SK-N-SH treated with all-trans-retinoic acid at 6 μM for 48 hours (cell line): Measurements from ENCODE around the gene PES1.
"Not testable (repeated sequence)": the region's sequence is repeated elsewhere in the genome, so short reads cannot be mapped to it uniquely, and the experiment has no call there.

Experiments used
- ATAC-seq: fragments of 200-7000 bp; cut with Tn5 transposase; 3 replicates; pipeline ENCODE4 v1.9.1; 2020; ENCODE audit warnings: mild to moderate bottlenecking, moderate library complexity
- ARNTL ChIP-seq: fragments of 450-650 bp; formaldehyde crosslinking; IDR thresholded peaks from 2 replicates; pipeline ENCODE4 v1.5.0; 2020; ENCODE audit warnings: low read depth, mild to moderate bottlenecking, moderate library complexity, borderline replicate concordance
- BACH2 ChIP-seq: fragments of 250-450 bp; sonication (Bioruptor Pico); IDR thresholded peaks from 2 replicates; pipeline ENCODE4 v1.9.0; 2021; ENCODE audit warnings: mild to moderate bottlenecking, borderline replicate concordance
- CSDC2 ChIP-seq: fragments of 250-450 bp; sonication (Bioruptor Pico); IDR thresholded peaks from 2 replicates; pipeline ENCODE4 v1.5.0; 2020; ENCODE audit warnings: mild to moderate bottlenecking, moderate library complexity
- ESRRG ChIP-seq: fragments of 250-450 bp; sonication (Bioruptor Pico); IDR thresholded peaks from 2 replicates; pipeline ENCODE4 v1.6.1; 2021; ENCODE audit warnings: mild to moderate bottlenecking
- GLIS3 ChIP-seq: fragments of 250-450 bp; sonication (Bioruptor Pico); IDR thresholded peaks from 2 replicates; pipeline ENCODE4 v1.5.0; 2020; ENCODE audit warnings: mild to moderate bottlenecking, moderate library complexity
- ISL1 ChIP-seq: fragments of 250-450 bp; sonication (Bioruptor Pico); IDR thresholded peaks from 2 replicates; pipeline ENCODE4 v2.1.2; 2022; ENCODE audit warnings: mild to moderate bottlenecking, moderate library complexity
- OSR1 ChIP-seq: fragments of 250-450 bp; sonication (Bioruptor Pico); IDR thresholded peaks from 2 replicates; pipeline ENCODE4 v1.8.0; 2022; ENCODE audit warnings: moderate library complexity, mild to moderate bottlenecking, inconsistent platforms
- PPARA ChIP-seq: fragments of 250-450 bp; sonication (Bioruptor Pico); IDR thresholded peaks from 2 replicates; pipeline ENCODE4 v1.5.0; 2020; ENCODE audit warnings: mild to moderate bottlenecking, borderline replicate concordance
- RARB ChIP-seq: fragments of 250-450 bp; sonication (Bioruptor Pico); IDR thresholded peaks from 2 replicates; pipeline ENCODE4 v1.8.0; 2021; ENCODE audit warnings: mild to moderate bottlenecking, moderate library complexity
- SNAI2 ChIP-seq: fragments of 250-450 bp; sonication (Bioruptor Pico); IDR thresholded peaks from 2 replicates; pipeline ENCODE4 v1.5.0; 2020; ENCODE audit warnings: mild to moderate bottlenecking, moderate library complexity
- TOX ChIP-seq: fragments of 250-450 bp; sonication (Bioruptor Pico); IDR thresholded peaks from 2 replicates; pipeline ENCODE4 v1.8.0; 2021; ENCODE audit warnings: mild to moderate bottlenecking, moderate library complexity, borderline replicate concordance
- ZC3H10 ChIP-seq: fragments of 250-450 bp; sonication (Bioruptor Pico); IDR thresholded peaks from 2 replicates; pipeline ENCODE4 v1.5.1; 2021; ENCODE audit warnings: mild to moderate bottlenecking, moderate library complexity
- ZFP3 ChIP-seq: fragments of 250-450 bp; sonication (Bioruptor Pico); IDR thresholded peaks from 2 replicates; pipeline ENCODE4 v1.5.0; 2020; ENCODE audit warnings: mild to moderate bottlenecking, moderate library complexity
- ZFP30 ChIP-seq: fragments of 450-650 bp; formaldehyde crosslinking; IDR thresholded peaks from 2 replicates; pipeline ENCODE4 v1.5.0; 2022; ENCODE audit warnings: mild to moderate bottlenecking, moderate library complexity
- ZNF70 ChIP-seq: fragments of 450-650 bp; formaldehyde crosslinking; IDR thresholded peaks from 2 replicates; pipeline ENCODE4 v1.5.0; 2020; ENCODE audit warnings: mild to moderate bottlenecking, moderate library complexity
- TF ChIP-seq, protein P1 (sequence below): fragments of 250-450 bp; sonication (Bioruptor Pico); IDR thresholded peaks from 2 replicates; pipeline ENCODE4 v1.5.0; 2020; ENCODE audit warnings: mild to moderate bottlenecking, moderate library complexity
- TF ChIP-seq, protein P2 (sequence below): fragments of 250-450 bp; sonication (Bioruptor Pico); IDR thresholded peaks from 2 replicates; pipeline ENCODE4 v1.8.0; 2021; ENCODE audit warnings: low read depth, mild to moderate bottlenecking, moderate library complexity, borderline replicate concordance
- TF ChIP-seq, protein P3 (sequence below): fragments of 250-450 bp; sonication (Bioruptor Pico); IDR thresholded peaks from 2 replicates; pipeline ENCODE4 v1.5.1; 2021; ENCODE audit warnings: mild to moderate bottlenecking, moderate library complexity
- TF ChIP-seq, protein P4 (sequence below): fragments of 250-450 bp; sonication (Bioruptor Pico); IDR thresholded peaks from 2 replicates; pipeline ENCODE4 v1.8.0; 2020; ENCODE audit warnings: mild to moderate bottlenecking, moderate library complexity, borderline replicate concordance
- TF ChIP-seq, protein P5 (sequence below): fragments of 250-450 bp; sonication (Bioruptor Pico); IDR thresholded peaks from 2 replicates; pipeline ENCODE4 v1.5.1; 2020; ENCODE audit warnings: low read depth, mild to moderate bottlenecking, moderate library complexity

PES1 gene

DNA sequence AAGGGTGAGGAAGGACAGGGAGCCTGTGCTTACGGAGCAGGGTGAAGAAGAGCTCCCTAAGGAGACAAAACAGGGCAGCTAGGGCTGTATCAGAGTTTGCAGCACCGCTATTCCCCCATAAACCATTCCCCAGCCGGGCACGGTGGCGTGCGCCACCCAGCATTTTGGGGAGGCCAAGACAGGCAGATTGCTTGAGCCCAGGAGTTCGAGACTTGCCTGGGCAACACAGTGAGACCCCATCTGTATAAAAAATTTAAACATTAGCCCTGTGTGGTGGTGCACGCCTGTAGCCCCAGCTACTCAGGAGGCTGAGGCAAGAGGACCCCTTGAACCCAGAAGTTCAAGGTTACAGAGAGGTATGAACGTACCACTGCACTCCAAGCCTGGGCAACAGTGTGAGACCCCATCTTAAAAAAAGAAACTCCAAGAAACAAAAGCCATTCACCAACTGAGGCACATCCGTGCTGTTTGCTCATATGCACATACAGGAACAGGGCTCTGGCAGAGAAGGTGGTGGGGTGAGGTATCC lies 22.0 kb downstream of the PES1 start:
- TF ChIP-seq GLIS3 (no peak), SNAI2 (CRISPR knock-in tag) (no peak), ZFP30 (CRISPR knock-in tag) (no peak), ZFP3 (CRISPR knock-in tag) (no peak), ZC3H10 (CRISPR knock-in tag) (no peak), OSR1 (CRISPR knock-in tag) (no peak), ESRRG (CRISPR knock-in tag) (no peak), BACH2 (no peak), PPARA (no peak), CSDC2 (CRISPR knock-in tag) (no peak), ARNTL (no peak), TOX (CRISPR knock-in tag) (no peak)
- TF ChIP-seq, protein P1, sequence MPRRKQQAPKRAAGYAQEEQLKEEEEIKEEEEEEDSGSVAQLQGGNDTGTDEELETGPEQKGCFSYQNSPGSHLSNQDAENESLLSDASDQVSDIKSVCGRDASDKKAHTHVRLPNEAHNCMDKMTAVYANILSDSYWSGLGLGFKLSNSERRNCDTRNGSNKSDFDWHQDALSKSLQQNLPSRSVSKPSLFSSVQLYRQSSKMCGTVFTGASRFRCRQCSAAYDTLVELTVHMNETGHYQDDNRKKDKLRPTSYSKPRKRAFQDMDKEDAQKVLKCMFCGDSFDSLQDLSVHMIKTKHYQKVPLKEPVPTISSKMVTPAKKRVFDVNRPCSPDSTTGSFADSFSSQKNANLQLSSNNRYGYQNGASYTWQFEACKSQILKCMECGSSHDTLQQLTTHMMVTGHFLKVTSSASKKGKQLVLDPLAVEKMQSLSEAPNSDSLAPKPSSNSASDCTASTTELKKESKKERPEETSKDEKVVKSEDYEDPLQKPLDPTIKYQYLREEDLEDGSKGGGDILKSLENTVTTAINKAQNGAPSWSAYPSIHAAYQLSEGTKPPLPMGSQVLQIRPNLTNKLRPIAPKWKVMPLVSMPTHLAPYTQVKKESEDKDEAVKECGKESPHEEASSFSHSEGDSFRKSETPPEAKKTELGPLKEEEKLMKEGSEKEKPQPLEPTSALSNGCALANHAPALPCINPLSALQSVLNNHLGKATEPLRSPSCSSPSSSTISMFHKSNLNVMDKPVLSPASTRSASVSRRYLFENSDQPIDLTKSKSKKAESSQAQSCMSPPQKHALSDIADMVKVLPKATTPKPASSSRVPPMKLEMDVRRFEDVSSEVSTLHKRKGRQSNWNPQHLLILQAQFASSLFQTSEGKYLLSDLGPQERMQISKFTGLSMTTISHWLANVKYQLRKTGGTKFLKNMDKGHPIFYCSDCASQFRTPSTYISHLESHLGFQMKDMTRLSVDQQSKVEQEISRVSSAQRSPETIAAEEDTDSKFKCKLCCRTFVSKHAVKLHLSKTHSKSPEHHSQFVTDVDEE = no peak
- TF ChIP-seq, protein P2, sequence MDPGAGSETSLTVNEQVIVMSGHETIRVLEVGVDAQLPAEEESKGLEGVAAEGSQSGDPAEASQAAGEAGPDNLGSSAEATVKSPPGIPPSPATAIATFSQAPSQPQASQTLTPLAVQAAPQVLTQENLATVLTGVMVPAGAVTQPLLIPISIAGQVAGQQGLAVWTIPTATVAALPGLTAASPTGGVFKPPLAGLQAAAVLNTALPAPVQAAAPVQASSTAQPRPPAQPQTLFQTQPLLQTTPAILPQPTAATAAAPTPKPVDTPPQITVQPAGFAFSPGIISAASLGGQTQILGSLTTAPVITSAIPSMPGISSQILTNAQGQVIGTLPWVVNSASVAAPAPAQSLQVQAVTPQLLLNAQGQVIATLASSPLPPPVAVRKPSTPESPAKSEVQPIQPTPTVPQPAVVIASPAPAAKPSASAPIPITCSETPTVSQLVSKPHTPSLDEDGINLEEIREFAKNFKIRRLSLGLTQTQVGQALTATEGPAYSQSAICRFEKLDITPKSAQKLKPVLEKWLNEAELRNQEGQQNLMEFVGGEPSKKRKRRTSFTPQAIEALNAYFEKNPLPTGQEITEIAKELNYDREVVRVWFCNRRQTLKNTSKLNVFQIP (CRISPR knock-in tag) = no peak
- TF ChIP-seq, protein P3, sequence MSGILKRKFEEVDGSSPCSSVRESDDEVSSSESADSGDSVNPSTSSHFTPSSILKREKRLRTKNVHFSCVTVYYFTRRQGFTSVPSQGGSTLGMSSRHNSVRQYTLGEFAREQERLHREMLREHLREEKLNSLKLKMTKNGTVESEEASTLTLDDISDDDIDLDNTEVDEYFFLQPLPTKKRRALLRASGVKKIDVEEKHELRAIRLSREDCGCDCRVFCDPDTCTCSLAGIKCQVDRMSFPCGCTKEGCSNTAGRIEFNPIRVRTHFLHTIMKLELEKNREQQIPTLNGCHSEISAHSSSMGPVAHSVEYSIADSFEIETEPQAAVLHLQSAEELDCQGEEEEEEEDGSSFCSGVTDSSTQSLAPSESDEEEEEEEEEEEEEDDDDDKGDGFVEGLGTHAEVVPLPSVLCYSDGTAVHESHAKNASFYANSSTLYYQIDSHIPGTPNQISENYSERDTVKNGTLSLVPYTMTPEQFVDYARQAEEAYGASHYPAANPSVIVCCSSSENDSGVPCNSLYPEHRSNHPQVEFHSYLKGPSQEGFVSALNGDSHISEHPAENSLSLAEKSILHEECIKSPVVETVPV (CRISPR knock-in tag) = no peak
- TF ChIP-seq, protein P4, sequence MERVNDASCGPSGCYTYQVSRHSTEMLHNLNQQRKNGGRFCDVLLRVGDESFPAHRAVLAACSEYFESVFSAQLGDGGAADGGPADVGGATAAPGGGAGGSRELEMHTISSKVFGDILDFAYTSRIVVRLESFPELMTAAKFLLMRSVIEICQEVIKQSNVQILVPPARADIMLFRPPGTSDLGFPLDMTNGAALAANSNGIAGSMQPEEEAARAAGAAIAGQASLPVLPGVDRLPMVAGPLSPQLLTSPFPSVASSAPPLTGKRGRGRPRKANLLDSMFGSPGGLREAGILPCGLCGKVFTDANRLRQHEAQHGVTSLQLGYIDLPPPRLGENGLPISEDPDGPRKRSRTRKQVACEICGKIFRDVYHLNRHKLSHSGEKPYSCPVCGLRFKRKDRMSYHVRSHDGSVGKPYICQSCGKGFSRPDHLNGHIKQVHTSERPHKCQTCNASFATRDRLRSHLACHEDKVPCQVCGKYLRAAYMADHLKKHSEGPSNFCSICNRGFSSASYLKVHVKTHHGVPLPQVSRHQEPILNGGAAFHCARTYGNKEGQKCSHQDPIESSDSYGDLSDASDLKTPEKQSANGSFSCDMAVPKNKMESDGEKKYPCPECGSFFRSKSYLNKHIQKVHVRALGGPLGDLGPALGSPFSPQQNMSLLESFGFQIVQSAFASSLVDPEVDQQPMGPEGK = no peak
- TF ChIP-seq, all 23 proteins: peak for 0
- ATAC-seq = no peak

DNA sequence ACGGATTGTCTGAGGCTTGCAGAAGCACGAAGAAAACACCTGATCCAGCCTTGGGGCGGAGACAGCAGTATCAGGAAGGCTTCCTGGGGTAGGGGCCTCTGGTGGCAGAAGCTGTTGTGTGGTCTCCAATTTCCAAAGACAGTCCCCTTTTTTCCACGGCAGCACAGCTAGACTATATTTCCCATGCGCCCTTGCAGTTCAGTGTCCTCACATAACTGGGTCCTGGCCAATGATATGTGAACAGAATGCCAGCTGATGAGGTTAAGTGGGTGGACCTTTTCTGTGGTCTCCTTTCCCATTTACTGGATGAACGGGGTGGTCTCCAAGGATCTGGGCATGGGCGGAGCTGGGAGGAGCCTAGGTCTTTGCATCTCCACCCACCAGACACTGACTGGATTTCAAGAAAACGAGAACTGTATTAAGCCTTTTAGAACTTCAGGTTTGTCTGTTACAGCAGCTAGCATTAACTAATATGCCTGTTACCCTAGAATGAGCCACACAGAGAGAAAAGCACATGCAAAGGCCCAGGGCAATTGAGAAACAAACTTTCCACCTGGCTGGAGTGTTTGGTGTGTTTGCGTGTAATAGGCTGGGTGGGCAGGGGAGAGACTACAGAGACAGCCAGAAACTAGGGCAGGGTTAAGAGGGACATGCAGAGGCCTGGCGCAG lies 23.4 kb downstream of the PES1 start:
- no peak for ATAC-seq
- TF ChIP-seq ZC3H10 (CRISPR knock-in tag) (no peak), BACH2 (no peak), ISL1 (no peak), ZFP3 (CRISPR knock-in tag) (no peak)
- TF ChIP-seq, protein P5, sequence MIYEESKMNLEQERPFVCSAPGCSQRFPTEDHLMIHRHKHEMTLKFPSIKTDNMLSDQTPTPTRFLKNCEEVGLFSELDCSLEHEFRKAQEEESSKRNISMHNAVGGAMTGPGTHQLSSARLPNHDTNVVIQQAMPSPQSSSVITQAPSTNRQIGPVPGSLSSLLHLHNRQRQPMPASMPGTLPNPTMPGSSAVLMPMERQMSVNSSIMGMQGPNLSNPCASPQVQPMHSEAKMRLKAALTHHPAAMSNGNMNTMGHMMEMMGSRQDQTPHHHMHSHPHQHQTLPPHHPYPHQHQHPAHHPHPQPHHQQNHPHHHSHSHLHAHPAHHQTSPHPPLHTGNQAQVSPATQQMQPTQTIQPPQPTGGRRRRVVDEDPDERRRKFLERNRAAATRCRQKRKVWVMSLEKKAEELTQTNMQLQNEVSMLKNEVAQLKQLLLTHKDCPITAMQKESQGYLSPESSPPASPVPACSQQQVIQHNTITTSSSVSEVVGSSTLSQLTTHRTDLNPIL = no peak

DNA sequence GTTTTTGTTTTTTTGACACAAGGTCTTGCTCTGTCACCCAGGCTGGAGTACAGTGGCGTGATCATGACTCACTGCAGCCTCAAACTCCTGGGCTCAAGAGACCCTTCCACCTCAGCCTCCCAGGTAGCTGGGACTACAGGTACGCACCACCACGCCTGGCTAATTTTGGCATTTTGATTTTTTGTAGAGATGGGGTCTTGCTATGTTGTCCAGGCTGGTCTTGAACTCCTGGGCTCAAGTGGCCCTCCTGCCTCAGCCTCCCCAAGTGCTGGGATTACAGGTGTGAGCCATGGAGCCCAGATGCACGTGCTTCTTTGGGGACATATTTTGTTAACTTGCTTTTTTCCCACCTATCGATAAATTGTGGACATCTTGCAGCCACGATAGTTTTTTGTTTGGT lies 24.4 kb downstream of the PES1 start:
- ATAC-seq = not testable (repeated sequence)

DNA sequence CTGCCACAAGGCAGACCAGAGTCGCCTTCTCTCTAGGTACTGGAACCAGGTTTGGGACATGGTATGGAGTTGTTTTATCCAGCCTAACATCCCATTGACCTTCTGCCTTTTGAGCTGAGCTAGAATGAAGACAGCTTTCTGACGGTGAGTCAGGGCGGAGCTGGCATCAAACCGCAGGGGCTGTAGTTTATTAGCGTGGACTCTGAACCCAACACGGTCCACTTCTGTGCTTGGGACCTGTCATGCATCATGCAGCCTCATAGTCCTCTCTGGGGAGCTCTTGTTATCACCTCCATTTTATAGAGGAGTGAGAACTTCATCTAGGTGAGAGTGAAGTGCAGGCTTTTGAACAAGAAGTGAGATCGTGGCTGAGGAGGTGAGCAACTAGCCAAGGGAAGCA lies 25.6 kb downstream of the PES1 start:
- no peak for ATAC-seq
- TF ChIP-seq SNAI2 (CRISPR knock-in tag) (no peak), RARB (no peak), OSR1 (CRISPR knock-in tag) (no peak), ISL1 (no peak), ZC3H10 (CRISPR knock-in tag) (no peak), ZNF70 (CRISPR knock-in tag) (no peak), ZFP30 (CRISPR knock-in tag) (no peak)
- TF ChIP-seq, protein P3 (CRISPR knock-in tag) = no peak
- TF ChIP-seq, protein P5 = no peak
- TF ChIP-seq, protein P1 = no peak
